DND-41 (cell line): ENCODE measurements around the gene NHLRC4.

Experiments
- ATAC-seq: fragments of 200-7000 bp; cut with Tn5 transposase; 3 replicates; pipeline ENCODE4 v1.9.1; 2021; ENCODE audit warnings: low read depth; ENCODE audit not compliant: insufficient read depth
- DNase-seq: peaks from one replicate; pipeline ENCODE4 v3.0.0-alpha.2; 2020
- H2AFZ ChIP-seq: 2 replicates; pipeline ENCODE4 v1.6.0; 2012; ENCODE audit warnings: low read depth, low read length
- H3K27ac ChIP-seq: 2 replicates; pipeline ENCODE4 v1.5.1; 2012; ENCODE audit warnings: low read length, inconsistent platforms
- H3K27me3 ChIP-seq: fragments of 200-600 bp; sonication (generic); 2 replicates; pipeline ENCODE4 v1.6.0; 2012; ENCODE audit warnings: low read length, mild to moderate bottlenecking, inconsistent platforms; ENCODE audit not compliant: insufficient read depth, poor library complexity
- H3K36me3 ChIP-seq: 2 replicates; pipeline ENCODE4 v1.5.1; 2012; ENCODE audit warnings: low read length, inconsistent platforms; ENCODE audit not compliant: insufficient read depth
- H3K4me1 ChIP-seq: 2 replicates; pipeline ENCODE4 v1.5.1; 2012; ENCODE audit warnings: mild to moderate bottlenecking, low read length; ENCODE audit not compliant: insufficient read depth
- H3K4me2 ChIP-seq: 2 replicates; pipeline ENCODE4 v1.6.0; 2012; ENCODE audit warnings: mild to moderate bottlenecking, moderate library complexity, low read length, inconsistent platforms; ENCODE audit not compliant: insufficient read depth
- H3K4me3 ChIP-seq, 2 experiments: fragments of 200-600 bp in 1 of 2; shearing (Covaris generic) in 1 of 2; 2 replicates each; pipeline ENCODE4 v1.5.1; 2012 to 2016; ENCODE audit warnings: inconsistent platforms in 2 of 2, low read length in 2 of 2, mild to moderate bottlenecking in 2 of 2, low read depth in 1 of 2, moderate library complexity in 1 of 2
- H3K79me2 ChIP-seq: 2 replicates; pipeline ENCODE4 v1.6.0; 2012; ENCODE audit warnings: low read length, inconsistent platforms; ENCODE audit not compliant: insufficient read depth
- H3K9ac ChIP-seq: 2 replicates; pipeline ENCODE4 v1.6.0; 2012; ENCODE audit warnings: low read depth, mild to moderate bottlenecking, inconsistent platforms, low read length, moderate library complexity
- H3K9me3 ChIP-seq: 2 replicates; pipeline ENCODE4 v1.5.1; 2012; ENCODE audit warnings: low read length, moderate library complexity, mild to moderate bottlenecking, inconsistent platforms; ENCODE audit not compliant: insufficient read depth, severe bottlenecking
- H4K20me1 ChIP-seq: 2 replicates; pipeline ENCODE4 v1.6.0; 2012; ENCODE audit warnings: low read length; ENCODE audit not compliant: insufficient read depth
- CTCF ChIP-seq: IDR thresholded peaks from 2 replicates; pipeline ENCODE4 v1.5.1; 2012; ENCODE audit warnings: borderline replicate concordance, low read length, moderate library complexity, mild to moderate bottlenecking; ENCODE audit not compliant: poor library complexity, severe bottlenecking; ENCODE audit errors: extremely low read depth
- EZH2 ChIP-seq: IDR thresholded peaks from 3 replicates; pipeline ENCODE4 v1.6.1; 2012; ENCODE audit warnings: borderline replicate concordance, low read depth, mild to moderate bottlenecking, moderate library complexity, low read length, inconsistent platforms; ENCODE audit not compliant: severe bottlenecking

The NHLRC4 gene

GRCh38 chr16:540645-541340 lies 26.0 kb upstream of the NHLRC4 start:
- Histone ChIP-seq H3K79me2 (peaks cover 89% of the 10 kb centered on the region), H3K27ac (no peak overlapping the region), H3K27me3 (no peaks in the 10 kb centered on the region), H3K36me3 (peaks cover 34% of the 10 kb centered on the region), H3K9ac (no peak overlapping the region), H3K4me3 (no peak overlapping the region), H3K4me1 (no peaks in the 10 kb centered on the region), H4K20me1 (peaks cover 88% of the 10 kb centered on the region), H3K9me3 (no peaks in the 10 kb centered on the region), H2AFZ (no peak overlapping the region), H3K4me2 (no peak overlapping the region)
- no peak for DNase-seq
- no peak for ATAC-seq
- TF ChIP-seq CTCF (no peak), EZH2 (no peak)

GRCh38 chr16:543301-544164 lies 23.3 kb upstream of the NHLRC4 start:
- H3K4me2 ChIP-seq: no peak overlapping the region
- TF ChIP-seq EZH2 (no peak), CTCF (no peak)
- ATAC-seq: no peak
- DNase-seq: no peak
- peaks cover 67% of the 10 kb centered on the region for H3K79me2 ChIP-seq
- H3K36me3 ChIP-seq: peaks cover 29% of the 10 kb centered on the region
- H3K9ac ChIP-seq: no peak overlapping the region
- H4K20me1 ChIP-seq: peaks cover 79% of the 10 kb centered on the region
- no peak overlapping the region for H2AFZ ChIP-seq
- H3K4me1 ChIP-seq: no peaks in the 10 kb centered on the region
- no peaks in the 10 kb centered on the region for H3K9me3 ChIP-seq
- no peaks in the 10 kb centered on the region for H3K27me3 ChIP-seq
- no peak overlapping the region for H3K27ac ChIP-seq
- no peak overlapping the region for H3K4me3 ChIP-seq

- Histone ChIP-seq H3K4me1 (no peaks in the 10 kb centered on the region), H3K27ac (no peak overlapping the region), H4K20me1 (peaks cover 70% of the 10 kb centered on the region), H2AFZ (no peak overlapping the region), H3K4me2 (no peak overlapping the region), H3K9me3 (no peaks in the 10 kb centered on the region), H3K9ac (no peak overlapping the region), H3K36me3 (peaks cover 33% of the 10 kb centered on the region), H3K27me3 (no peaks in the 10 kb centered on the region), H3K4me3 (no peak overlapping the region), H3K79me2 (peaks cover 57% of the 10 kb centered on the region)
- no peak for DNase-seq
- no peak for TF ChIP-seq CTCF
- no peak for TF ChIP-seq EZH2
- ATAC-seq: no peak
Observed at GRCh38 chr16:544517-544916, 22.3 kb upstream of the NHLRC4 start.
